ENCODE results near the gene FAU.
"Not testable (repeated sequence)": the region's sequence is repeated elsewhere in the genome, so short reads cannot be mapped to it uniquely, and the experiment has no call there.

The FAU gene

DNA sequence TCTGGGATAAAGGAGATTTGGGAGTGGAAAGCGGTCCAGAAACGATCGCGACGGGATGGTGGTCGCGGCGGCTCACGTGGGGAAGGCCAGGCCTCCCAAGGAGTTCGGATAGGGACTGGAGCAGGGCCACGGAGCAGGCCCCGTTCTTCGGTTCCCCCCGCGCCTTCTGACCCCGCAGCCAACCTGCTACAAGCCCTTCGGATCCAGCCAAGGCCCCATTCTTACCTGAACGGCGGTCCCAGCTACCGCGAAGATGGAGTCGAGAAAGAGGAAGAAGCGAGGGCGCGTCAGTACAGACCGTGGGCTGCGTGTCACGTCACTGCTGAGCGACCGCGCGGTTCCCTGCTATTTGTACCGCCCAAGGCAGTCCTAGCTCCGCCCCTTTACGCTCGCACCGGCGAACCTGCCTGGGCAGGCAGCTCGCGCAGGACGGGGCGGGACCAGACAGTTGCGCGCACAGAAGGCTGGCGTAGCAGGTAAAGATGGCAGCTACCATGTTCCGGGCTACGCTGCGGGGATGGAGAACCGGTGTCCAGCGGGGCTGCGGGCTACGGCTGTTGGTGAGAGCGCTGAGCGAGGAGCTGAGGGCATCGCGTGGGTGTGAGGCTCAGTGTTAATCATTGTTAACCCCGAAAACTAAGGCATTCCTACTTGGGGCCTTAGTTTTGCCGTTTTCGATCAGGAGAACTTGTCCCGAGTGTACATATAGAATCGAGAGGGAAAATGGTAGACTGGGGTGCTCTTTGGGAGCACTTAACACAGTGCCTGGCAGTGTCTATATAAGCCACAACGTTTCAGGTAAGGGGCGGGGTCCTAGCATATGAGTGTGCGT, at the start of gene FAU, which contains the start of gene MRPL49:
Gene FAU (minus strand): TSS at position 270 of the 832 bp plus-strand sequence. CDS start 321 bp downstream, outside the sequence.
Gene MRPL49 (plus strand): TSS at position 457 of the 832 bp plus-strand sequence. CDS start 26 bp downstream, at position 483.
- peak; percentile 99 for DNase-seq

- DNase-seq = no peak
Observed at GRCh38 chr11:65170058-65170534, 48.2 kb upstream of the FAU start, which contains the start of gene SPDYC. TSS of gene SPDYC (plus strand) at chr11:65170233. CDS start at chr11:65171358, 1,125 bp downstream.

GRCh38 chr11:65169164-65169641, 47.3 kb upstream of the FAU start:
- DNase-seq = no peak

GRCh38 chr11:65167656-65168055, 45.7 kb upstream of the FAU start:
- no peak for DNase-seq

DNA sequence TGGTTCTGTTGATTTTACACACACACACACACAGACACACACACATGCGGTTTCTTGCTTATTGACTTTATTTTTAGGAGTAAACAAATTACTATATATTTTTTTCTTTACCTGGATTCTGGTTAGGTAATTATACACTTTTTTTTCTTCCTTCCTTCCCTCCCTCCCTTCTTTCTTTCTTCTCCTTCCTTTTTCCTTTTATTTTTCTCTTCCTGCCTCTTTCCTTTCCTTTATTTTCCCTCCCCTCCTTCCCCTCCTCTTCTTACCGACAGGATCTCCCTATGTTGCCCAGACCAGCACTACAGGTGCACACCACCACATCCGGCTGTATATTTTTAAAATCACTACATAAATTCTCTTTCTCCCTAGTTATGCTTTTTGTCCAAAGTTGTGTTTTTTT, 45.0 kb upstream of the FAU start:
- no peak for DNase-seq

DNA sequence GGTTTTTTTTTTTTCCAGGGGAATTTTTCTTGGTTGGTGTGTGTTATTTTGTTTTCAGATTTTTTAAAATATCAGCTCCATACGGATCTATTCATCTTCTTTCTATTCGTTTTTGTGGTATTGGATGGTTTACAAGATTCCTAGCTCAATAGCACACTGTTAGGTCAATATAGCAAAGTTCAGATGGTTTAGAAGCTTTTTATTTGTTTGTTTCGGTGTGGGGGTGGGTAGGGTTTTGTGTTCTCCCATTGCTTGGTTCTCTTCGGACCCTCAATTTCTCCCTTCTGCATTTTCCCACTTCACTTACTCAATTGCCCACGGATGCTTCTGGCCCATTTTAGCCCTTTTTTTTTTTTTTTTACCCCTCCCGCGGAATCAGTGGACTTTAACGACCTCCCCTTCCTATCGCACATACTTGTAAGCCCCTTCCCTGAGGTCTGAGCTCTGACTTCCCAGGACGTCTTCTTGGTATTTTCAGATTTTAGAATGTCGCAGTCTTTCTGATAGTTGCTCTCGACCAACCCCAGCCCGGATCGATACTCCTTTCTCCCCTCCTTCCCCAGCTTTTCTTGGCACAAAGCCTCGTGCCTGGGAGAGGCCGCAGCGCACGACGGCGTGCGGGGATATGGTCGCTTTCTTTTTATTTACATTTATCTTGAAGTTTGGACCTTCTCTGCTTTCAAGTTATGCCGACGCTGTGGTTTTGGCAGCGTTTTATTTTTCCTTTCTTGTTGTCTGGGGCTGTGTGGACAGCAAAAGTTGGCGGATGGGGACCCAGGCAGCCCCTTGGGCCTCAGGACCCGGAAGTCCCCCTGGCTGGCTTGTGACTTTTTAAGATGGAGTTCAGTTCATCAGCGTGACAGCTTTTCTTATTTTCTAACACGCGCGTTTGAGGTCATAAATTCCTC, 43.7 kb upstream of the FAU start:
- no peak for DNase-seq

- DNase-seq = no peak
Observed at GRCh38 chr11:65163684-65164083, 41.8 kb upstream of the FAU start.

DNA sequence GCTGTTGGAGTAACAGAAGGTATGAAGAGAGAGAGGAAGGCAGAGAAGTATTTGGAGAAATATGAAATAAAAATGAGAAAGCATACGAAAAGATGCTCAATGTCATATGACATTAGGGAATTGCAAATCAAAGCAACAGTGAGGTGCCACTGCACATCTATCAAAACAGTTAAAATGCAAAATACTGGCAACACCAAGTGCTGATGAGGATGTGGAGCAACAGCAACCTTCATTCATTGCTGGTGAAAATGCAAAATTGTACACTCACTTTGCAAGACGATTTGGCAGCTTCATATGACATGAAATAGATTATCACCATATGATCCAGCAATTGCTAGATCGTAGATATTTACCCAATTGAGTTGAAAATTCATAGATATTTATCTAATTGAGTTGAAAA, 38.7 kb upstream of the FAU start:
- no peak for DNase-seq

GRCh38 chr11:65159012-65159411, 37.1 kb upstream of the FAU start:
- no peak for DNase-seq

DNA sequence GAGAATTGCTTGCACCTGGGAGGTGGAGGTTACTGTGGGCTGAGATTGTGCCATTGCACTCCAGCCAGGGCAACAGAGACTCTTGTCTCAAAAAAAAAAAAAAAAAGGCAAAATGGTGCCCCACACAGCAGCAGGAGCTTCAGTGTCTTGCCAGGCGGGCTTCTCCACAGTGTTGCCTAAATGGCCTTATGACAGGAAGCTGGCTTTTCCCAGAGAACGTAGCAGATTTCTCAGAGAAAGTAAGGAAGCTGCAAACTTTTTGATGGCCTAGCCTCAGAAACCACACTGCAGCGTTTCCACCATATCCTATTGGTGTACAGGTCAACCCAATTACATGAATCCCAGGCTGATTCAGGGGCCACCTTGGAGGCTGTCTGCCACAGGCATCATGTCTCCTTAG, 35.4 kb upstream of the FAU start:
- DNase-seq = no peak

DNA sequence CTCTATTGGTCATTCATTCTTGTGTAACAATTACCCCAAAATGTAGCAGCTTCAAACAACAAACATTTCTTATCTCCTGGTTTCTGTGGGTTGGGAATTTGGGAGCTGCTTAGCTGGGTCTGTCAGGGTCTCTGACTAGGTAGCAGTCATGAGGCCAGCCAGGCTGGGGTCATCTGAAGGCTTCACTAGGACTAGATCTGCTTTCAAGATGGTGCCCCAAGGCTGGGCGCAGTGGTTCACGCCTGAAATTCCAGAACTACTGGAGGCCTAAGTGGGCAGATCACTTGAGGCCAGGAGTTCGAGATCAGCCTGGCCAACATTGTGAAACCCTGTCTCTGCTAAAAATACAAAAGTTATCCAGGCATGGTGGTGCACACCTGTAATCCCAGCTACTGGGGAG, 35.0 kb upstream of the FAU start:
- no peak for DNase-seq

DNA sequence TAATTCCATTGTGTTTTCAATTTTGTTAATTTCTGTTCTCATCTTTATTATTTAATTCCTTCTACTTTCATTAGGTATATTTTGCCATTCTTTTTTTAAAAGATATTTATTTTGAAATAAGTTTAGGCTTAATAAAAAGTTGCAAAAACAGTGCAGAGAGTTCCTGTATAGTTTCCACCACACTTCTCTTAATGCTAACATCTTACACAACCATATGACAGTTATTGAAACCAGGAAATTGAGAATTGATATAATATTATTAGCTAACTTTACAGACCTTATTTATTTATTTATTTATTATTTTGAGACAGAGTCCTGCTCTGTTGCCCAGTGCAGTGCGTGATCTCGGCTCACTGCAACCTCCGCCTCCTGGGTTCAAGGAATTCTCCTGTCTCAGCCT, 34.3 kb upstream of the FAU start:
- DNase-seq = no peak

- DNase-seq = no peak
Observed at GRCh38 chr11:65152122-65152521, 30.2 kb upstream of the FAU start.

GRCh38 chr11:65151331-65151899, 29.5 kb upstream of the FAU start:
- no peak for DNase-seq

- DNase-seq = no peak
Observed at GRCh38 chr11:65150509-65151299, 28.8 kb upstream of the FAU start.

- DNase-seq = not testable (repeated sequence)
Observed at GRCh38 chr11:65150131-65150508, 28.2 kb upstream of the FAU start.

- DNase-seq = no peak
Observed at GRCh38 chr11:65148657-65149056, 26.7 kb upstream of the FAU start.

GRCh38 chr11:65147352-65148075, 25.6 kb upstream of the FAU start:
- no peak for DNase-seq

DNA sequence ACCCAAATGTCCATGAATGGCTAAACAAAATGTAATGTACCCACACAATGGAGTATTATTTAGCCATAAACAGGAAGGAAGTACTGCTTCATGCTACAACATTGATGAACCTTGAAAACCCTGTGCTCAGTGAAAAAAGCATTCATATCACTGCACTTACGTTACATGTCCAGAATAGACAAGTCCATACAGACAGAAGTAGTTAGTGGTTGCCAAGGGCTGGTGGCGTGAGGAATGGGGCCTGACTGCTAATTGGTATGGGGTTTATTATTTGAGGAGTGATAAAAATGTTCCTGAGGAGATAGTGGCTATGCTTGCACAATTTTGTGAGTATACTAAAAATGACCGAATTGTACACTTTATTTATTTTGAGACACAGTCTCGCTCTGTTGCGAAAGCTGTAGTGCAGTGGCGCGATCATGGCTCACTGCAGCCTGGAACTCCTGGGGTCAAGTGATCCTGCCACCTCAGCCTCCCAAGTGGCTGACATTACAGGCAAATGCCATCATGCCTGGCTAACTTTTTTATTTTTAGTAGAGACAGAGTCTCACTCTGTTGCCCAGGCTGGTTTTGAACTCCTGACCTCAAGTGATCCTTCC, 20.1 kb upstream of the FAU start:
- no peak for DNase-seq

GRCh38 chr11:65136515-65137096, 14.7 kb upstream of the FAU start:
- no peak for DNase-seq

All from activated naive CD4-positive, alpha-beta T cell treated with Interleukin-2 at 50 U/mL for 16 hours (primary cell).